OCI-LY3 (cell line): ENCODE data around the gene NELL1.

ENCODE experiments used
- H2AFZ ChIP-seq: fragments of 200-600, 300-600 bp; shearing (Covaris generic); 2 replicates; pipeline ENCODE4 v1.6.0; 2014; ENCODE audit warnings: antibody characterized with exemption, low read depth, low read length
- H3K27ac ChIP-seq: fragments of 200-600, 300-600 bp; sonication (generic); 2 replicates; pipeline ENCODE4 v1.5.1; 2014; ENCODE audit warnings: mild to moderate bottlenecking, low read length, moderate library complexity, mixed read lengths
- H3K27me3 ChIP-seq: fragments of 200-600, 300-600 bp; sonication (generic); 2 replicates; pipeline ENCODE4 v1.6.1; 2014; ENCODE audit warnings: low read depth, low read length, mixed read lengths
- H3K36me3 ChIP-seq: fragments of 200-600, 300-600 bp; sonication (generic); replicated peaks from 2 replicates; pipeline ENCODE3; 2014; ENCODE audit warnings: low read depth, low read length, mixed read lengths
- H3K4me1 ChIP-seq: fragments of 300-600, 200-600 bp; sonication (generic); 2 replicates; pipeline ENCODE4 v1.6.1; 2014; ENCODE audit warnings: low read length, mixed read lengths
- H3K4me2 ChIP-seq: fragments of 200-600, 300-600 bp; sonication (generic); 2 replicates; pipeline ENCODE4 v1.6.1; 2014; ENCODE audit warnings: low read length, mixed read lengths
- H3K4me3 ChIP-seq: fragments of 300-600, 200-600 bp; sonication (generic); 2 replicates; pipeline ENCODE4 v1.5.1; 2014; ENCODE audit warnings: antibody characterized with exemption, mild to moderate bottlenecking, low read length, moderate library complexity
- H3K79me2 ChIP-seq: fragments of 300-600, 200-600 bp; shearing (Covaris generic); 2 replicates; pipeline ENCODE4 v1.6.1; 2014; ENCODE audit warnings: mild to moderate bottlenecking, low read length, mixed read lengths
- H3K9ac ChIP-seq: fragments of 300-600, 200-600 bp; shearing (Covaris generic); 2 replicates; pipeline ENCODE4 v1.6.0; 2014; ENCODE audit warnings: mild to moderate bottlenecking, low read length, moderate library complexity
- H3K9me3 ChIP-seq: fragments of 200-600, 300-600 bp; shearing (Covaris generic); 2 replicates; pipeline ENCODE4 v1.6.1; 2014; ENCODE audit warnings: low read length, mixed read lengths; ENCODE audit not compliant: insufficient read depth
- H4K20me1 ChIP-seq: fragments of 200-600, 300-600 bp; sonication (generic); 2 replicates; pipeline ENCODE4 v1.6.1; 2016; ENCODE audit warnings: low read length, mixed read lengths; ENCODE audit not compliant: insufficient read depth
- CTCF ChIP-seq: fragments of 200-600, 300-600 bp; sonication (generic); IDR thresholded peaks from 2 replicates; pipeline ENCODE4 v1.5.1; 2014; ENCODE audit warnings: antibody characterized with exemption, low read length, low read depth
- EZH2phosphoT487 ChIP-seq: fragments of 200-600 bp; shearing (Covaris generic); IDR thresholded peaks from 2 replicates; pipeline ENCODE4 v1.6.1; 2018; ENCODE audit warnings: antibody characterized with exemption, mixed run types, low read depth

The NELL1 gene

GRCh38 chr11:20632169-20632532 is 37.2 kb upstream of the NELL1 start:
- no peak overlapping the region for H3K4me2 ChIP-seq
- TF ChIP-seq EZH2phosphoT487 (no peak), CTCF (no peak)

DNA sequence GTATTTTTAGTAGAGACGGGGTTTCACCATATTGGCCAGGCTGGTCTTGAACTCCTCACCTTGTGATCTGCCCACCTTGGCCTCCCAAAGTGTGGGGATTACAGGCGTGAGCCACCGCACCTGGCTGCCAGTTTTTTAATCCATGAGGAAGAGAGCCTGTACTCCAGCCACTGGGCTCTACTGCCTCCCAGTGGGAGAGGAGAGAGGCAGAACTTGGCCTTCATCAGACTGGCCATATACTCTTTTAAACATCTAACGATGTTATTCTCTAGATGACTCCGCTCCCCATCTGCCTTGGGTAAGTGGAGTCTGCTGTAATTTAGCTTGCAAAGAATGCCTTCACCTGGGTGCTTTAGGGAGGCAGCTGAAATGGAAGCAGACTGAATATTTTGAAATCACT is 35.3 kb upstream of the NELL1 start:
- Histone ChIP-seq H3K27me3 (no peaks in the 10 kb centered on the region), H4K20me1 (no peaks in the 10 kb centered on the region), H3K4me1 (no peaks in the 10 kb centered on the region), H2AFZ (no peak overlapping the region), H3K27ac (no peak overlapping the region), H3K4me2 (no peak overlapping the region), H3K9ac (no peak overlapping the region), H3K36me3 (no peaks in the 10 kb centered on the region), H3K79me2 (no peaks in the 10 kb centered on the region), H3K4me3 (no peak overlapping the region), H3K9me3 (no peaks in the 10 kb centered on the region)
- 0 out of 2 replicates have a peak, but pooled peaks have one; percentile 8 for TF ChIP-seq CTCF
- TF ChIP-seq EZH2phosphoT487, result no peak

More at GRCh38 chr11:20632169-20632532, 37.2 kb upstream of the NELL1 start:
- Histone ChIP-seq H3K27ac (no peak overlapping the region), H2AFZ (no peak overlapping the region), H3K4me3 (no peak overlapping the region), H3K27me3 (no peaks in the 10 kb centered on the region; the same call in 1 of the 2 replicates), H3K9me3 (no peaks in the 10 kb centered on the region), H4K20me1 (no peaks in the 10 kb centered on the region), H3K4me1 (no peaks in the 10 kb centered on the region), H3K79me2 (no peaks in the 10 kb centered on the region), H3K9ac (no peak overlapping the region), H3K36me3 (no peaks in the 10 kb centered on the region)

GRCh38 chr11:20634781-20635180 is 34.6 kb upstream of the NELL1 start:
- no peaks in the 10 kb centered on the region for H3K36me3 ChIP-seq
- H2AFZ ChIP-seq, result no peak overlapping the region
- no peak overlapping the region for H3K9ac ChIP-seq
- H3K4me2 ChIP-seq, result no peak overlapping the region
- no peaks in the 10 kb centered on the region for H3K9me3 ChIP-seq
- no peaks in the 10 kb centered on the region for H4K20me1 ChIP-seq
- no peaks in the 10 kb centered on the region for H3K4me1 ChIP-seq
- TF ChIP-seq CTCF, result no peak
- no peak for TF ChIP-seq EZH2phosphoT487
- H3K27me3 ChIP-seq, result no peaks in the 10 kb centered on the region
- H3K4me3 ChIP-seq, result no peak overlapping the region
- H3K27ac ChIP-seq, result no peak overlapping the region
- no peaks in the 10 kb centered on the region for H3K79me2 ChIP-seq

DNA sequence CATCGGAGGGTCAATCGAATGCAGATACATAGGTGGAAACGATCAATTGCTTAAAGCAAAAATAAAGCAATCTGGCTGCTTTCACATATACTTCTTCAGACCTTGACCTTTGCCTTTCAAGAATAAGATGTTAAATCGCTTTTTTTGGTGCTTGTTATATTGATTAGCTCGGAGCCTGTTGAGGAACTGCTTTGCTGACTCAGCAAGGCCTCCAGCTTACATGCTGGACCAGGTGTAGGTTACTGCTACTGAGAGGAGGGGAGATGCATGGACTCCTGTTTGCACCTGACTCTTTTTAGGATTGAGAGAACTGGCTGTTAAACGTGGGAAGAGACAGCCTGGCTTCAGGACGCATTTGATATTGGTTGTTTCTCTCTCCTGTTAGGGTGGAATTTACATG is 31.3 kb upstream of the NELL1 start:
- Histone ChIP-seq H3K4me1 (peaks cover 5% of the 10 kb centered on the region), H3K9me3 (no peaks in the 10 kb centered on the region), H3K36me3 (no peaks in the 10 kb centered on the region), H3K27me3 (no peaks in the 10 kb centered on the region), H3K4me2 (no peak overlapping the region), H2AFZ (no peak overlapping the region), H3K79me2 (no peaks in the 10 kb centered on the region), H3K27ac (no peak overlapping the region), H4K20me1 (no peaks in the 10 kb centered on the region), H3K9ac (no peak overlapping the region), H3K4me3 (no peak overlapping the region)
- TF ChIP-seq EZH2phosphoT487, result no peak
- no peak for TF ChIP-seq CTCF
